HG03103 (cell line): ENCODE data around the gene ZNF695.
"Not testable (repeated sequence)": the region's sequence is repeated elsewhere in the genome, so short reads cannot be mapped to it uniquely, and the experiment has no call there.

Experiments used
- ATAC-seq: cut with Tn5 transposase; IDR thresholded peaks from one replicate; pipeline ENCODE4 v1.9.1; 2021; ENCODE audit warnings: low read depth; ENCODE audit not compliant: unreplicated experiment

ZNF695 gene

GRCh38 chr1:247007511-247008405 is at the start of gene ZNF695:
Gene ZNF695, minus strand, starts transcription at chr1:247008057. Its CDS starts 149 bp downstream, at chr1:247007908.
- peak; percentile 99 for ATAC-seq

- no peak for ATAC-seq
These were observed 48.2 kb upstream of the ZNF695 start for GRCh38 chr1:247056071-247056470.

GRCh38 chr1:247054992-247055415 is 47.1 kb upstream of the ZNF695 start:
- ATAC-seq = no peak

GRCh38 chr1:247047702-247048101 is 39.8 kb upstream of the ZNF695 start:
- no peak for ATAC-seq

- no peak for ATAC-seq
These were observed 39.4 kb upstream of the ZNF695 start for GRCh38 chr1:247047260-247047659.

GRCh38 chr1:247043406-247043805 is 35.5 kb upstream of the ZNF695 start:
- no peak for ATAC-seq

- ATAC-seq = no peak
These were observed 29.9 kb upstream of the ZNF695 start for GRCh38 chr1:247037511-247038320.

DNA sequence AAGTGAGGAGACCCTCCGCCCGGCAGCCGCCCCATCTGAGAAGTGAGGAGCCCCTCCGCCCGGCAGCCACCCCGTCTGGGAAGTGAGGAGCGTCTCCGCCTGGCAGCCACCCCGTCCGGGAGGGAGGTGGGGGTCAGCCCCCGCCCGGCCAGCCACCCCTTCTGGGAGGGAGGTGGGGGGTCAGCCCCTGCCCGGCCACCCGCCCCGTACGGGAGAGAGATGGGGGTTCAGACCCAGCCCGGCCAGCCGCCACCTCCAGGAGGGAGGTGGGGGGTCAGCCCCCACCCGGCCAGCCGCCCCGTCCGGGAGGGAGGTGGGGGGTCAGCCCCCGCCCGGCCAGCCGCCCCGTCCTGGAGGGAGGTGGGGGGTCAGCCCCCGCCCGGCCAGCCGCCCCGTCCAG is 24.4 kb upstream of the ZNF695 start:
- not testable (repeated sequence) for ATAC-seq

GRCh38 chr1:247024658-247025057 is 16.8 kb upstream of the ZNF695 start:
- ATAC-seq = not testable (repeated sequence)

GRCh38 chr1:247013391-247013790 is 5.5 kb upstream of the ZNF695 start:
- no peak for ATAC-seq

GRCh38 chr1:247008406-247008799 is 546 bp upstream of the ZNF695 start:
- ATAC-seq = no peak

DNA sequence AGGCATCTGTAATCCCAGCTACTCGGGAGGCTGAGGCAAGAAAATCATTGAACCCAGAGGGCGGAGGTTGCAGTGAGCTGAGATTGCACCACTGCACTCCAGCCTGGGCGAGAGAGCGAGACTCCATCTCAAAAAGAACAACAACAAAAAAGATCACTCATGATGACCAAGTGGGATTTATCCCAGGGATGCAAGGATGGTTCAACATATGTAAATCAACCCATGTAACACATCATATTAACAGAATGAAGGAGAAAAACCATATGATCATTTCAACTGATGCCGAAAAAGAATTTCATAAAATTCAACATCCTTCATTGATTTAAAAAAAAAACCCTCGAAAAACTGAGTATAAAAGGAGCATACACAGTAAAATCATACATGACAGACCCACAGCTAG is 3.8 kb downstream of the ZNF695 start:
- not testable (repeated sequence) for ATAC-seq

- ATAC-seq = no peak
These were observed 18.0 kb downstream of the ZNF695 start for GRCh38 chr1:246989901-246990300.

GRCh38 chr1:246988316-246988715 is 19.5 kb downstream of the ZNF695 start:
- ATAC-seq = no peak

GRCh38 chr1:246987083-246987690 is 20.7 kb downstream of the ZNF695 start:
- no peak for ATAC-seq

DNA sequence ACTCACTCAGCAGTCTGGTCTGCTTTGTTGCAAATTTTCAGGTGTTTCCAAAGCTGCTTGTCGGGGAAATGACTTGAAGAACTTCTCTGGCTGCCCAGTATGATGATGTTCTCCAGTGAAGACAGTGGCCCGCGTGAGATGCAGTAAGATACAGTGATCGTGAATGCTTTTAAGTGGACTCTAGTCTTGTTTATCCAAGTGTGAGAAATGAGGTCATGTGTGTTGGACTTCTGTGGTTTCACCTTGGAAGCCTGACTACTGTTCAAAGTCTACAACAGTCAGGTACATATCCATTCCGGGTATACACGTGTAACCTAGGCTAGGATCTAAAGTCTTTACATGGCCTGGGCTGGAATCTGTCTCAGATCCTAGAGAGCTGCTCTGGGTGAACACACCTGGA is 29.1 kb downstream of the ZNF695 start:
- ATAC-seq = no peak

DNA sequence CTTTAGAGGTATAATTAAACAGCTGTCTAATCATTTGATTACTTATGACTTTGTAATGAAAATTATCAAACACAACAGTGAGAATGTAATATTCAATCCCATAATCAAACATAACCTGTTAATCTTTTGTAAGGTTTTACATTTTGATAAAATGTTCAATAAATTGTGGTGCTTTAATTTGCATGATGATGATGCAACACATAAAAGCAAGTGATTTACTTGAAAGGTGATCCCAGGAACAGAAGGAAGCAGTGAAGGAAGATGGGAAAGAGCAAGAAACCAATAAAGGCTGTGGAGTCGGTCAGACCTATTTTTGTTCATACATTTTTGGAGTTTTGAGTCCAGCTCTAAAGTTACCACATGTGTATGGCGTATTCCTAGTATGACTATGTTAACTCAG is 29.6 kb downstream of the ZNF695 start:
- ATAC-seq = no peak

- ATAC-seq = no peak
These were observed 35.9 kb downstream of the ZNF695 start for GRCh38 chr1:246971969-246972368.

- ATAC-seq = no peak
These were observed 36.7 kb downstream of the ZNF695 start for GRCh38 chr1:246971090-246971721.

DNA sequence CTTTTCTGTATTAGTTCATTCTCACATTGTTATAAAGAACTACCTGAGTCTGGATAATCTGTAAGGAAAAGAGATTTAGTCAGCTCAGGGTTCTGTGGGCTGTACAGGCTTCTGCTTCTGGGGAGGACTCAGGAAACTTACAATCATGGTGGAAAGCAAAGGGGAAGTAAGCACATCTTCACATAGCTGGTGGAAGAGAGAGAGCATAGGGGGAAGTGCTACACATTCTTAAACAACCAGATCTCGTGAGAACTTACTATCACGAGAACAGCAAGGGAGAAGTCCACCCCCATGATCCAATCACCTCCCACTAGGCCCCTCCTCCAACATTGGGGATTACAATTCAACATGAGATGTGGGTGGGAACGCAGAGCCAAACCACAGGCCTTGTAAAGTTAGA is 38.2 kb downstream of the ZNF695 start:
- no peak for ATAC-seq

DNA sequence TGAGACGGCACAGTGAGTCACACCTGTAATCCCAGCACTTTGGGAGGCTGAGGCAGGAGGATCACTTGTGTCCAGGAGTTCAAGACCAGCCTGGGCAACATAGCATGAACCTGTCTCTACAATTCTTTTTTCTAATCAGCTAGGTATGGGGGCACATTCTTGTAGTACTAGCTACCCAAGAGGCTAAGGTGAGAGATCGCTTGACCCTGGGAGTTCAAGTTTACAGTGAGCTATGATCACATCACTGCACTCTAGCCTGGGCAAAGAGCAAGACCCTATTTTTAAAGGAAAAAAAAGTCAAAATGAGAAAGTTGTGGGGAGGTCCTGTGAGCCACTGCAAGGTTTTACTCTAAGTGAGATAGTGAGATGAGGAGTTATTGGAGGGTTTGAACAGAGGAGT is 41.4 kb downstream of the ZNF695 start:
- ATAC-seq = no peak
